ENCODE measurements around the gene LPCAT2.

The LPCAT2 gene

GRCh38 chr16:55480228-55480655, 28.6 kb upstream of the LPCAT2 start:
- H3K4me3 ChIP-seq (ENCODE audit: low read depth, low read length), result peak overlapping the region; percentile 40

GRCh38 chr16:55481023-55481422, 27.8 kb upstream of the LPCAT2 start:
- H3K4me3 ChIP-seq (ENCODE audit: low read depth, low read length), result no peak overlapping the region

GRCh38 chr16:55482056-55482455, 26.8 kb upstream of the LPCAT2 start:
- H3K4me3 ChIP-seq (ENCODE audit: low read depth, low read length), result no peak overlapping the region

- no peak overlapping the region for H3K4me3 ChIP-seq (ENCODE audit: low read depth, low read length)
Observed at GRCh38 chr16:55487048-55487803, 21.6 kb upstream of the LPCAT2 start.

- no peak overlapping the region for H3K4me3 ChIP-seq (ENCODE audit: low read depth, low read length)
Observed at GRCh38 chr16:55488306-55488705, 20.6 kb upstream of the LPCAT2 start.

- no peak overlapping the region for H3K4me3 ChIP-seq (ENCODE audit: low read depth, low read length)
Observed at GRCh38 chr16:55489119-55489955, 19.5 kb upstream of the LPCAT2 start.

GRCh38 chr16:55489956-55490265, 19.0 kb upstream of the LPCAT2 start:
- no peak overlapping the region for H3K4me3 ChIP-seq (ENCODE audit: low read depth, low read length)

- no peak overlapping the region for H3K4me3 ChIP-seq (ENCODE audit: low read depth, low read length)
Observed at GRCh38 chr16:55490301-55490700, 18.6 kb upstream of the LPCAT2 start.

GRCh38 chr16:55491691-55492090, 17.2 kb upstream of the LPCAT2 start:
- H3K4me3 ChIP-seq (ENCODE audit: low read depth, low read length), result no peak overlapping the region

GRCh38 chr16:55492756-55493380, 16.0 kb upstream of the LPCAT2 start:
- H3K4me3 ChIP-seq (ENCODE audit: low read depth, low read length), result no peak overlapping the region

GRCh38 chr16:55494994-55495421, 13.9 kb upstream of the LPCAT2 start:
- H3K4me3 ChIP-seq (ENCODE audit: low read depth, low read length), result no peak overlapping the region

GRCh38 chr16:55495616-55496289, 13.1 kb upstream of the LPCAT2 start:
- H3K4me3 ChIP-seq (ENCODE audit: low read depth, low read length), result no peak overlapping the region

- H3K4me3 ChIP-seq (ENCODE audit: low read depth, low read length), result no peak overlapping the region
Observed at GRCh38 chr16:55496509-55497145, 12.2 kb upstream of the LPCAT2 start.

GRCh38 chr16:55497558-55497957, 11.3 kb upstream of the LPCAT2 start:
- H3K4me3 ChIP-seq (ENCODE audit: low read depth, low read length), result no peak overlapping the region

- H3K4me3 ChIP-seq (ENCODE audit: low read depth, low read length), result no peak overlapping the region
Observed at GRCh38 chr16:55498101-55498500, 10.8 kb upstream of the LPCAT2 start.

- H3K4me3 ChIP-seq (ENCODE audit: low read depth, low read length), result no peak overlapping the region
Observed at GRCh38 chr16:55499281-55499680, 9.6 kb upstream of the LPCAT2 start.

GRCh38 chr16:55499951-55500529, 8.8 kb upstream of the LPCAT2 start:
- no peak overlapping the region for H3K4me3 ChIP-seq (ENCODE audit: low read depth, low read length)

GRCh38 chr16:55500530-55501011, 8.3 kb upstream of the LPCAT2 start:
- H3K4me3 ChIP-seq (ENCODE audit: low read depth, low read length), result no peak overlapping the region

GRCh38 chr16:55501549-55502322, 7.1 kb upstream of the LPCAT2 start:
- H3K4me3 ChIP-seq (ENCODE audit: low read depth, low read length), result no peak overlapping the region
